Measurements from ENCODE around the gene CLRN2.

GRCh38 chr4:17546678-17547077 lies 31.7 kb downstream of the CLRN2 start:
- TF ChIP-seq, protein P1, sequence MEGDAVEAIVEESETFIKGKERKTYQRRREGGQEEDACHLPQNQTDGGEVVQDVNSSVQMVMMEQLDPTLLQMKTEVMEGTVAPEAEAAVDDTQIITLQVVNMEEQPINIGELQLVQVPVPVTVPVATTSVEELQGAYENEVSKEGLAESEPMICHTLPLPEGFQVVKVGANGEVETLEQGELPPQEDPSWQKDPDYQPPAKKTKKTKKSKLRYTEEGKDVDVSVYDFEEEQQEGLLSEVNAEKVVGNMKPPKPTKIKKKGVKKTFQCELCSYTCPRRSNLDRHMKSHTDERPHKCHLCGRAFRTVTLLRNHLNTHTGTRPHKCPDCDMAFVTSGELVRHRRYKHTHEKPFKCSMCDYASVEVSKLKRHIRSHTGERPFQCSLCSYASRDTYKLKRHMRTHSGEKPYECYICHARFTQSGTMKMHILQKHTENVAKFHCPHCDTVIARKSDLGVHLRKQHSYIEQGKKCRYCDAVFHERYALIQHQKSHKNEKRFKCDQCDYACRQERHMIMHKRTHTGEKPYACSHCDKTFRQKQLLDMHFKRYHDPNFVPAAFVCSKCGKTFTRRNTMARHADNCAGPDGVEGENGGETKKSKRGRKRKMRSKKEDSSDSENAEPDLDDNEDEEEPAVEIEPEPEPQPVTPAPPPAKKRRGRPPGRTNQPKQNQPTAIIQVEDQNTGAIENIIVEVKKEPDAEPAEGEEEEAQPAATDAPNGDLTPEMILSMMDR (IDR thresholded peaks at IDR 0.05): no peak
- TF ChIP-seq POLR2A (IDR thresholded peaks at IDR 0.05): no peak
